Activated naive CD8-positive, alpha-beta T cell treated with anti-CD3 and anti-CD28 coated beads for 36 hours (primary cell): ENCODE data around the gene RTP3. TPM values are rescaled to one million over a fixed set of nuclear protein-coding genes. Genes with fewer than 3 reads are reported as not detected.

ENCODE experiments used
- DNase-seq: peaks from one replicate; pipeline ENCODE4 v3.0.0; 2021
- H3K27ac Mint-ChIP-seq: one replicate; pipeline ENCODE4 v1.8.0; 2022; ENCODE audit warnings: mild to moderate bottlenecking, moderate library complexity, mixed read lengths
- H3K27me3 Mint-ChIP-seq: one replicate; pipeline ENCODE4 v1.8.0; 2022; ENCODE audit warnings: mild to moderate bottlenecking, mixed read lengths
- H3K36me3 Mint-ChIP-seq: one replicate; pipeline ENCODE4 v1.8.0; 2021; ENCODE audit warnings: mild to moderate bottlenecking, mixed read lengths
- H3K4me1 Mint-ChIP-seq: one replicate; pipeline ENCODE4 v1.8.0; 2021; ENCODE audit warnings: mixed read lengths
- H3K4me3 Mint-ChIP-seq: one replicate; pipeline ENCODE4 v1.8.0; 2022; ENCODE audit warnings: mild to moderate bottlenecking, moderate library complexity, mixed read lengths
- H3K9me3 Mint-ChIP-seq: one replicate; pipeline ENCODE4 v1.8.0; 2022; ENCODE audit warnings: mixed read lengths
- total RNA-seq, 2 experiments: library from RNA; stranded (reverse); gene quantifications; one replicate each; pipeline ENCODE4 v1.2.3, GENCODE V29; 2021

Gene RTP3
- total RNA-seq, 2 experiments from 2014 or later: not detected

DNA sequence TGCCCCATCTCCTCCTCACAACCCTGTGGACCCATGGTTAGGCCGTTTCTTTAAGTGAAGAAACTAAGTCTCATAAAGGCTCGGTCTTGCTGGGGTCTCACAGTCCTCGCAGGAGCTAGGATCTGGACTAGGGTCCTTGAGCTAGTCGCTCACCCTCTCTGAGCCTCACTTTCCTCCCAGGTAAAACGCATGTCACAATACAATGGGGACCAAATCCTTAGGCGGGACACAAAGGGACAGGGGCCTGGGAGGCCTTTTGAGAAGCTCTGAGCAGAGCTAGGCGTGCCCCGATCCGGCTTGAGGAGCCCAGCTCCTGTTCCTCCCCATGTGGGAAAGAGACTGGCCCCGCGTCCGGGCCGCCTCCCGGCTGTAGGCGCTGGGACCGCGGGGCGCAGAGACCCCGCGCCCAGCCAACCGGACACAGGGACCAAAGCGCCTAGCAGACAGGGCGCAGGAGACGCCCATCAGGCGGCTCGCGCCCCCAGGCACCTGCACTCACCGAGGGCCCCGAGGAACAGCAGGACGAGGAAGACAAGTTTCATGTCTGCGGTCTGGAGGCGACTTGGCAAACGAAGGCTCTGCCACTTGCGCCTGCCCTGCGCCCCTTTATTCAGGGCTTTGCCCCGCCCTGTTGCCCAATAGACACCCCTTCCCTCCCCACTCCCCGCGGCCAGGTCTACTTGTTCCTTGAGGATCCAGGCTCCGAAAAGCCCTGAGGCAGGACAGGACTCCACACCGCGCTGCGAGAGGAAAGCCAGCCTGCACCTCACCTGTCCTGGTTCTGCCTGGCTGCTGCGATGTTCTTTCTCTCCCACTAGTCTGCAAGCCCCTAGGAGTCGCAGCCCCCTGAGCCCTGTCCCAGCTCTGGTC is 33.2 kb upstream of the RTP3 start, which contains the start of gene LTF:
LTF (minus strand) TSS at position 580 of the 870 bp plus-strand sequence; CDS start at position 542, 38 bp downstream.
- no peak for DNase-seq
- Mint-ChIP-seq H3K27ac (no peak within 1 kb of the TSS), H3K27me3 (peaks cover 48% of the 10 kb centered on the region), H3K4me1 (peaks cover 2% of the 10 kb centered on the region), H3K36me3 (no peaks in the 10 kb centered on the region), H3K9me3 (no peaks in the 10 kb centered on the region), H3K4me3 (no peak within 1 kb of the TSS)

DNA sequence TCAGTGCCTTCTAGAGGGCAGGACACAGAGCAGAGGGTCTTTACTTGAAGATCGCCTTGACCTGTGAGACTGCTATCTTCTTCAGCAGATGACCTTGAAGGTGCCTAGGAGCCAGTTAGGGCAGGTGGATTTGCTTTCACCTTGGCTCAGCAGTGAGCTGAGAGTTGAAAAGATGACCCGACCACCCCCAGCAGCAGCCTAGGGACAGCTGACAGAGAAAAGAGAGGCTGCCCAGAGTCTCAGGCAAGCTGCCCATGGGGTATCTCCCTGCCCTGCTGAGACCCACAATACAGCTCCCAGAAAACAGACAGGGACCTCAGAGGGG is 32.6 kb upstream of the RTP3 start:
- no peaks in the 10 kb centered on the region for H3K36me3 Mint-ChIP-seq
- peaks cover 2% of the 10 kb centered on the region for H3K4me1 Mint-ChIP-seq
- peaks cover 48% of the 10 kb centered on the region for H3K27me3 Mint-ChIP-seq
- H3K4me3 Mint-ChIP-seq: no peak overlapping the region
- no peak overlapping the region for H3K27ac Mint-ChIP-seq
- DNase-seq: no peak
- H3K9me3 Mint-ChIP-seq: no peaks in the 10 kb centered on the region

DNA sequence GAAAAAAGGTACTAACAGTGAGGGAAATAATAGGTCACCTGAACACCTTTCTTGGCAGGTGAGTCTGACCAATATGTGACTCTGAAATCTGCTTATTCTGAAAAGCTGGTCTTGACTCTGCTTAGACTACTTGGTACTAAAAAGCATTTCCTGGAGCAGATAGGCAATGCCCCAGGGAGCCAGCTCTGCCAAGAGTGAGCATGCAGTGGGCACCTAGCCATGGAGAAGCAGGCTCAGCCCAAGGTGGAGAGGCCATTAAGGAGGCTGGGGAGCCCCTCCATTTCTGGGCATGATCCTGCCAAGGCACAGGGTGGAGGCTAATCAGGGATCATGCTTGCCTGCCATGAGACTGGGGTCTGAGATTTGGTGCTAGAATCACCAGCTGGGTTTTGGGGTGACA is 31.5 kb upstream of the RTP3 start:
- Mint-ChIP-seq H3K9me3 (no peaks in the 10 kb centered on the region), H3K4me1 (peaks cover 2% of the 10 kb centered on the region), H3K27ac (no peak overlapping the region), H3K27me3 (peaks cover 50% of the 10 kb centered on the region), H3K36me3 (no peaks in the 10 kb centered on the region), H3K4me3 (no peak overlapping the region)
- DNase-seq: no peak

GRCh38 chr3:46466871-46467403 is 30.8 kb upstream of the RTP3 start:
- H3K27ac Mint-ChIP-seq: no peak overlapping the region
- no peak for DNase-seq
- H3K27me3 Mint-ChIP-seq: peaks cover 49% of the 10 kb centered on the region
- H3K36me3 Mint-ChIP-seq: no peaks in the 10 kb centered on the region
- H3K4me1 Mint-ChIP-seq: peaks cover 2% of the 10 kb centered on the region
- H3K9me3 Mint-ChIP-seq: no peaks in the 10 kb centered on the region
- H3K4me3 Mint-ChIP-seq: no peak overlapping the region

DNA sequence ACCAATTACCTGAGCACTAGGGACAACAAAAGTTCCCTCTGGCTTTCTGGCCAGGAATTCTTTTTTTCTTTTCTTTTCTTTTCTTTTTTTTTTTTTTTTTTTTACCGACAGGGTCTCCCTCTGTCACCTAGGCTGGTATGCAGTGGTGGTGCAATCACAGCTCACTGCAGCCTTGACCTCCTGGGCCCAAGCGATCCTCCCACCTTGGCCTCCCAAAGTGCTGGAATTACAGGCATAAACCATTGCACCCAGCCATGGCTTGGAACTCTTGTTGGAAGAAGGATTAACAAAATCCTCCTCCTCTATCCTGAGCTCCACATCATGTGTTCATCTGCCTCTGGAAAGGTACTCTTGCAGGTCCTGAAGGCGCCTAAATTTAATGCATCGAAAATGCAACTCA is 30.2 kb upstream of the RTP3 start:
- peaks cover 49% of the 10 kb centered on the region for H3K27me3 Mint-ChIP-seq
- no peaks in the 10 kb centered on the region for H3K36me3 Mint-ChIP-seq
- no peak overlapping the region for H3K27ac Mint-ChIP-seq

DNA sequence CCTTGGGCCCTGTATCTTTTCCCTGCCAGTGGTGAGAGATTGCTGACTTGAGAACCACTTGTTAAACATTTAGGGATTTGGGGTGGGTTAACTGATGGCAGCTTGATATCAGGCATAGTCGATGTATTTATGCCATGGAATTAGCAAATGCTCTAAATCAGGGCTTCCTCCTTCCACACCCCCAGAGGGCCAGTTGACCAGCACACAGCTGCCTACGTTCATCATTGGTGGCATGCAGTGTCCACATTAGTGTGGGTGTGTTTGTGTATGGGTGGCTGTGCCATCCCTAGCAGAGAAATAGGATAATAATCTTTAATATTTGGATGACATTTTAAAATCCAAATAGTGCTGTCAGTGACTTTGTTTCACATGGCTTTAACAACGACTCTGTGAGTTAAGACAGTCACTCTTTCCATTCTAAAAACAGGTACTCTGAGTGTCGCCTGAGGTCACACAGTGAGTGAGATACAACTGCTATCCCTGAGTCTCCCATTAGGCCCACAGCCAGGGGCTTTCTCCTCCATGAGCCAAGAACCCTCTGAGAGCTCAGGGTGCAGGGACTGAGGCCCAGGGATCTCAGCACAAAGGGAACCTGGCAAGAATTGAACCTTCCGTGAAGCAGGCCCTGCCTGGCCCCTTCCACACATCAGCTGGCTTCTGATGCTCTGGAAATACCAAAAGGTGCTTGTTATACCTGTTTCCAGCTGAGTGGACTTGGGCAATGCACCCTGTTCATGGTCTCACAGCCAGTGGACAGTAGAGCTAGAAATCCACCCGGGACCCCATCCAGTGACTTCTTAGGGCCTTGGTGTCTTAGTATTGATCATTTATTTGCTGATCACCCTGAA is 28.8 kb upstream of the RTP3 start:
- Mint-ChIP-seq H3K27me3 (peaks cover 40% of the 10 kb centered on the region), H3K36me3 (no peaks in the 10 kb centered on the region), H3K9me3 (no peaks in the 10 kb centered on the region), H3K4me1 (peaks cover 2% of the 10 kb centered on the region), H3K4me3 (no peak overlapping the region), H3K27ac (no peak overlapping the region)
- no peak for DNase-seq

More for the DNA sequence above, 30.2 kb upstream of the RTP3 start:
- Mint-ChIP-seq H3K4me3 (no peak overlapping the region), H3K9me3 (no peaks in the 10 kb centered on the region), H3K4me1 (peaks cover 2% of the 10 kb centered on the region)
- no peak for DNase-seq

- Mint-ChIP-seq H3K27me3 (peaks cover 33% of the 10 kb centered on the region), H3K4me3 (no peak overlapping the region), H3K36me3 (no peaks in the 10 kb centered on the region), H3K4me1 (peaks cover 2% of the 10 kb centered on the region), H3K9me3 (peaks cover 8% of the 10 kb centered on the region), H3K27ac (no peak overlapping the region)
- DNase-seq: no peak
Observed at GRCh38 chr3:46469680-46470357, 28.0 kb upstream of the RTP3 start.

DNA sequence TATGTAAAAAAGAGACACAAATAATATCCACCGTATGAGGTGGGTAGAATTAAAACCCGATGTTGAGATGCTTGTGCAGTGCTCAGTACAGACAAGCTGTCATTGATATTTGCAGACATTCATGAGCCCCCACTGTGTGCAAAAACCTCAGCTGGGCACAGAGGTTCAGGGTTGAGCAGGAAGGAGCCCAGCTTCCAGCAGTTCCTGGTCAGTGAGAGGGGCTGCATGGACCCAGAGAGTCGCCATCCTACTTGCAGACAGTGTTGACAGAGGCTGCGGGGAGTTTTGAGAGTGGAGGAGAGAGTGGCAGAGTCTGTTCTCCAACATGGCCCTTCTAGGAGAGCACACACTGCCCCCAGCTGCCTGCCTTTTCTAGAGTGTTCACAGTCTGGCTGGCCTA is 26.9 kb upstream of the RTP3 start:
- no peaks in the 10 kb centered on the region for H3K36me3 Mint-ChIP-seq
- H3K9me3 Mint-ChIP-seq: peaks cover 14% of the 10 kb centered on the region
- no peaks in the 10 kb centered on the region for H3K4me1 Mint-ChIP-seq
- H3K4me3 Mint-ChIP-seq: no peak overlapping the region
- H3K27ac Mint-ChIP-seq: no peak overlapping the region
- DNase-seq: no peak
- H3K27me3 Mint-ChIP-seq: peaks cover 23% of the 10 kb centered on the region

DNA sequence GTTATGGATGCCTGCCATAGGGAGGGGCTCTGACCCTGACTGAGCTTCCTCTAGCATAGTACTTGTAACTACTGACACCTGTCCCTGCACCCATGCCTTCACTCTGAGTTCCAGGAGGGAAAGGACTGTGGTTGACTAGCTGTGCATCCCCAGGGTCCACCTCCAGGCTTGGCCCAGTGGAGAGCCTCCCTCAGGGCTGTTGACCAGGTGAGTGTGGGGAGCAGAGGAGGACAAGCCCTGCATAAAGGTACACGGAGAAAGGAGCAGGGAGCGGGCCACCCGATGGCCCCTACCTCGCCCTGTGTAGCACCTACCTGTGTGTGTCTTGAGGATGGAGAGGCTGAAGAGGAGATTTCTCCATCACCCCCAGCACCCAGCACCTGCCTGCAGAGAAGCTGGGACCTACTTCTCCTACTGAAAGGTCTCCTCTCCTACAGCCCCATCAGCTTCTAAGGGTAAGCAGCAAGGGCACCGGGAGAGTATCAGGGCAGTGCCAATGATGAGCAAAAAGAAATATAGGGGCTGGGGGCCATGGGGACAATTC is 26.3 kb upstream of the RTP3 start:
- Mint-ChIP-seq H3K27me3 (peaks cover 18% of the 10 kb centered on the region), H3K36me3 (no peaks in the 10 kb centered on the region)

GRCh38 chr3:46472736-46473135 is 25.0 kb upstream of the RTP3 start:
- Mint-ChIP-seq H3K4me1 (no peaks in the 10 kb centered on the region), H3K27me3 (peaks cover 12% of the 10 kb centered on the region), H3K36me3 (no peaks in the 10 kb centered on the region), H3K4me3 (no peak overlapping the region), H3K27ac (no peak overlapping the region), H3K9me3 (peaks cover 14% of the 10 kb centered on the region)
- DNase-seq: no peak

More for the DNA sequence above, 26.3 kb upstream of the RTP3 start:
- Mint-ChIP-seq H3K9me3 (peaks cover 14% of the 10 kb centered on the region), H3K4me3 (no peak overlapping the region), H3K4me1 (no peaks in the 10 kb centered on the region), H3K27ac (no peak overlapping the region)
- no peak for DNase-seq

- Mint-ChIP-seq H3K9me3 (peaks cover 14% of the 10 kb centered on the region), H3K4me3 (no peak overlapping the region), H3K27ac (no peak overlapping the region), H3K36me3 (no peaks in the 10 kb centered on the region), H3K27me3 (peaks cover 10% of the 10 kb centered on the region), H3K4me1 (no peaks in the 10 kb centered on the region)
- no peak for DNase-seq
Observed at GRCh38 chr3:46477145-46477544, 20.6 kb upstream of the RTP3 start.

- peaks cover 14% of the 10 kb centered on the region for H3K9me3 Mint-ChIP-seq
- no peak overlapping the region for H3K27ac Mint-ChIP-seq
- no peaks in the 10 kb centered on the region for H3K4me1 Mint-ChIP-seq
- no peak for DNase-seq
- H3K27me3 Mint-ChIP-seq: peaks cover 8% of the 10 kb centered on the region
- H3K36me3 Mint-ChIP-seq: no peaks in the 10 kb centered on the region
- H3K4me3 Mint-ChIP-seq: no peak overlapping the region
Observed at GRCh38 chr3:46477756-46478155, 20.0 kb upstream of the RTP3 start.

GRCh38 chr3:46478341-46478740 is 19.4 kb upstream of the RTP3 start:
- DNase-seq: no peak
- no peak overlapping the region for H3K27ac Mint-ChIP-seq
- H3K4me3 Mint-ChIP-seq: no peak overlapping the region
- peaks cover 8% of the 10 kb centered on the region for H3K27me3 Mint-ChIP-seq
- H3K9me3 Mint-ChIP-seq: peaks cover 14% of the 10 kb centered on the region
- H3K36me3 Mint-ChIP-seq: no peaks in the 10 kb centered on the region
- no peaks in the 10 kb centered on the region for H3K4me1 Mint-ChIP-seq

GRCh38 chr3:46479021-46479420 is 18.8 kb upstream of the RTP3 start:
- Mint-ChIP-seq H3K9me3 (peaks cover 14% of the 10 kb centered on the region), H3K4me3 (no peak overlapping the region), H3K36me3 (no peaks in the 10 kb centered on the region), H3K27me3 (peaks cover 5% of the 10 kb centered on the region), H3K4me1 (no peaks in the 10 kb centered on the region), H3K27ac (no peak overlapping the region)
- no peak for DNase-seq
